GM23338 (cell line): ENCODE results near the gene COX10. TPM values are rescaled to one million over a fixed set of nuclear protein-coding genes. Genes with fewer than 3 reads are reported as not detected.

Source experiments
- ATAC-seq: fragments of 200-7000 bp; cut with Tn5 transposase; 3 replicates; pipeline ENCODE4 v1.9.1; 2020
- DNase-seq: peaks from one replicate; pipeline ENCODE4 v3.0.0-alpha.2; 2015; ENCODE audit warnings: low spot score
- H2AFZ ChIP-seq: fragments of 200-600 bp; sonication (generic); 2 replicates; pipeline ENCODE4 v1.8.0; 2016; ENCODE audit warnings: antibody characterized with exemption, mild to moderate bottlenecking, moderate library complexity
- H3F3A ChIP-seq: fragments of 200-600 bp; sonication (generic); replicated peaks from 2 replicates; pipeline ENCODE4 v1.8.0; 2017; ENCODE audit warnings: antibody characterized with exemption, mixed run types, low read depth
- H3K27ac ChIP-seq: fragments of 200-600 bp; sonication (generic); 2 replicates; pipeline ENCODE4 v1.6.1; 2016; ENCODE audit warnings: low read depth
- H3K27me3 ChIP-seq: fragments of 200-600 bp; sonication (generic); 2 replicates; pipeline ENCODE4 v1.8.0; 2016; ENCODE audit warnings: mild to moderate bottlenecking, mixed run types, moderate library complexity; ENCODE audit not compliant: insufficient read depth
- H3K36me3 ChIP-seq: fragments of 200-600 bp; sonication (generic); 2 replicates; pipeline ENCODE4 v1.8.0; 2016; ENCODE audit warnings: mild to moderate bottlenecking; ENCODE audit not compliant: insufficient read depth
- H3K4me1 ChIP-seq: fragments of 200-600 bp; sonication (generic); 2 replicates; pipeline ENCODE4 v1.8.0; 2016; ENCODE audit warnings: mild to moderate bottlenecking, moderate library complexity; ENCODE audit not compliant: insufficient read depth
- H3K4me2 ChIP-seq: fragments of 200-600 bp; sonication (generic); 2 replicates; pipeline ENCODE4 v1.7.1; 2017; ENCODE audit warnings: mixed run types
- H3K4me3 ChIP-seq: fragments of 200-600 bp; sonication (generic); 2 replicates; pipeline ENCODE4 v1.6.1; 2016; ENCODE audit warnings: mixed run types
- H3K79me2 ChIP-seq: fragments of 200-600 bp; sonication (generic); replicated peaks from 2 replicates; pipeline ENCODE4 v1.8.0; 2017; ENCODE audit warnings: mild to moderate bottlenecking; ENCODE audit not compliant: insufficient read depth
- H3K9me2 ChIP-seq: fragments of 200-600 bp; sonication (generic); 2 replicates; pipeline ENCODE4 v1.8.0; 2017; ENCODE audit not compliant: insufficient read depth
- H4K20me1 ChIP-seq: fragments of 200-600 bp; sonication (generic); replicated peaks from 2 replicates; pipeline ENCODE4 v1.8.0; 2017; ENCODE audit warnings: mild to moderate bottlenecking; ENCODE audit not compliant: insufficient read depth
- H3K27ac Mint-ChIP-seq: 2 replicates; pipeline ENCODE4 v1.8.0; 2020; ENCODE audit warnings: inconsistent platforms, mild to moderate bottlenecking, moderate library complexity, mixed read lengths
- H3K27me3 Mint-ChIP-seq: 3 replicates; pipeline ENCODE4 v1.8.0; 2022; ENCODE audit warnings: low read depth, mild to moderate bottlenecking, moderate library complexity, mixed read lengths, inconsistent platforms; ENCODE audit not compliant: insufficient read depth, poor library complexity
- H3K36me3 Mint-ChIP-seq: 3 replicates; pipeline ENCODE4 v1.8.0; 2021; ENCODE audit warnings: low read depth, mild to moderate bottlenecking, inconsistent platforms, moderate library complexity, mixed read lengths
- H3K4me1 Mint-ChIP-seq: 3 replicates; pipeline ENCODE4 v1.8.0; 2020; ENCODE audit warnings: mild to moderate bottlenecking, inconsistent platforms, mixed read lengths
- H3K4me3 Mint-ChIP-seq: 3 replicates; pipeline ENCODE4 v1.8.0; 2021; ENCODE audit warnings: moderate library complexity, mild to moderate bottlenecking, inconsistent platforms, mixed read lengths
- H3K9me3 Mint-ChIP-seq: 3 replicates; pipeline ENCODE4 v1.8.0; 2020; ENCODE audit warnings: moderate library complexity, mild to moderate bottlenecking, inconsistent platforms, mixed read lengths
- ETS1 ChIP-seq: IDR thresholded peaks from 2 replicates; pipeline ENCODE4 v1.6.1; 2016; ENCODE audit warnings: antibody characterized with exemption
- EZH2 ChIP-seq: fragments of 200-600 bp; sonication (generic); IDR thresholded peaks from one replicate; pipeline ENCODE4 v1.8.0; 2017; ENCODE audit warnings: antibody characterized with exemption, mild to moderate bottlenecking, low read depth; ENCODE audit not compliant: unreplicated experiment
- EZH2phosphoT487 ChIP-seq: fragments of 200-600 bp; sonication (generic); IDR thresholded peaks from one replicate; pipeline ENCODE4 v1.8.1; 2018; ENCODE audit warnings: antibody characterized with exemption; ENCODE audit not compliant: unreplicated experiment
- NANOG ChIP-seq: IDR thresholded peaks from 2 replicates; pipeline ENCODE4 v1.6.1; 2016; ENCODE audit warnings: antibody characterized with exemption, borderline replicate concordance
- POLR2AphosphoS5 ChIP-seq: IDR thresholded peaks from 2 replicates; pipeline ENCODE4 v1.6.1; 2016; ENCODE audit warnings: antibody characterized with exemption, low read depth
- REST ChIP-seq: IDR thresholded peaks from one replicate; pipeline ENCODE4 v1.6.1; 2018; ENCODE audit warnings: antibody characterized with exemption; ENCODE audit not compliant: unreplicated experiment
- ZNF114 ChIP-seq: fragments of 250-450 bp; sonication (Bioruptor Pico); IDR thresholded peaks from 2 replicates; pipeline ENCODE4 v1.5.0; 2020; ENCODE audit warnings: mild to moderate bottlenecking, moderate library complexity
- ZNF331 ChIP-seq: fragments of 250-450 bp; sonication (Bioruptor Pico); IDR thresholded peaks from 2 replicates; pipeline ENCODE4 v1.5.0; 2020; ENCODE audit warnings: low read depth, mild to moderate bottlenecking, moderate library complexity
- ZNF462 ChIP-seq: fragments of 250-450 bp; sonication (Bioruptor Pico); IDR thresholded peaks from 2 replicates; pipeline ENCODE4 v1.5.0; 2020; ENCODE audit warnings: mild to moderate bottlenecking, moderate library complexity
- polyA plus RNA-seq: library from polyadenylated mRNA; unstranded; fragments of >200 nt; fragmentation: Nextera tagmentation; extraction: Ambion mirVana; gene quantifications from 2 replicates; pipeline ENCODE4 v1.2.1, GENCODE V29; 2016
- total RNA-seq: library from RNA; depleted of rRNA; stranded (reverse); fragments of >200 nt; shearing (Covaris generic); gene quantifications from 2 replicates; pipeline ENCODE4 v1.2.3, GENCODE V29; 2014

COX10 gene
- total and polyA plus RNA-seq, 2 experiments from 2014 or later: 25.7 to 46.6 TPM

GRCh38 chr17:14050616-14051015 is 18.7 kb upstream of the COX10 start:
- no peak overlapping the region for H3K4me3 Mint-ChIP-seq
- H3K27ac Mint-ChIP-seq: no peak overlapping the region
- Histone ChIP-seq H2AFZ (no peak overlapping the region), H3K79me2 (no peaks in the 10 kb centered on the region), H3K4me1 (no peaks in the 10 kb centered on the region), H3K36me3 (no peaks in the 10 kb centered on the region), H3K4me3 (no peak overlapping the region), H3F3A (no peaks in the 10 kb centered on the region), H4K20me1 (no peaks in the 10 kb centered on the region), H3K27ac (no peak overlapping the region), H3K9me2 (no peaks in the 10 kb centered on the region), H3K4me2 (no peak overlapping the region), H3K27me3 (no peaks in the 10 kb centered on the region)
- TF ChIP-seq NANOG (no peak), ZNF462 (no peak), ETS1 (no peak), REST (no peak), ZNF114 (CRISPR knock-in tag) (no peak), EZH2phosphoT487 (no peak), ZNF331 (CRISPR knock-in tag) (no peak), EZH2 (no peak), POLR2AphosphoS5 (no peak)
- DNase-seq: no peak
- no peaks in the 10 kb centered on the region; the same call in 2 of the 3 replicates for H3K4me1 Mint-ChIP-seq
- no peak for ATAC-seq
- H3K36me3 Mint-ChIP-seq: no peaks in the 10 kb centered on the region; the same call in 2 of the 3 replicates
- H3K9me3 Mint-ChIP-seq: no peaks in the 10 kb centered on the region
- no peaks in the 10 kb centered on the region for H3K27me3 Mint-ChIP-seq
